ENCODE results near the gene DHCR7. TPM values are rescaled to one million over a fixed set of nuclear protein-coding genes. Genes with fewer than 3 reads are reported as not detected.
A peak's percentile ranks its signal among the peaks of the same experiment; 100 is the strongest.

DHCR7 gene
- polyA plus RNA-seq, 1 of the 3 experiments (the other 2 are of a cell fraction), result 21.4 TPM

- H3K4me1 ChIP-seq (ENCODE audit: control insufficient read depth in 1 of 2, insufficient read depth in 2 of 2, low read depth in 1 of 2, low read length in 1 of 2), result peaks cover 4 to 23% of the 10 kb centered on the region in 2 experiments; a peak in 3 of 4 replicates
- H3F3A ChIP-seq (replicated peaks; ENCODE audit: insufficient read depth), result peaks cover 12% of the 10 kb centered on the region
- ChIA-PET POLR2A (no interaction called here), CTCF (interaction anchor here (2.3 kb wide), 1 partner anchor 132 kb away, joined by 9 read pairs; no protein-coding TSS in a partner anchor)
- no peaks in the 10 kb centered on the region for H3K9me2 ChIP-seq
- H3K36me3 ChIP-seq (replicated peaks in 1 of 2; ENCODE audit: control insufficient read depth in 1 of 2, insufficient read depth in 2 of 2, low read length in 1 of 2), result peaks cover 7 to 22% of the 10 kb centered on the region in 2 experiments
- WGBS (ENCODE audit: low lambda C conversion rate), result 15% methylated on average over 12 of the region's 31 CpGs
- peaks cover 4% of the 10 kb centered on the region; the same call in 1 of the 2 replicates for H3K79me2 ChIP-seq (ENCODE audit: insufficient read depth)
- H2AFZ ChIP-seq (ENCODE audit: low read depth), result peak overlapping the region; percentile 99
- H4K20me1 ChIP-seq (ENCODE audit: insufficient read depth), result no peaks in the 10 kb centered on the region
- H3K9me3 ChIP-seq, result peaks cover 8% of the 10 kb centered on the region; the same call in 1 of the 2 replicates
- H3K4me3 ChIP-seq (ENCODE audit: low read depth in 2 of 2, low read length in 1 of 2), result peak overlapping the region; percentile 89 to 92
- H3K27ac ChIP-seq (ENCODE audit: low read depth in 2 of 2, low read length in 1 of 2), result peak overlapping the region in 1 of 2 experiments; percentile 88; a peak in 1 of 4 replicates
- TF ChIP-seq NRF1 (IDR thresholded peaks at IDR 0.05; ENCODE audit: low read depth, low read length) (no peak), PBX3 (IDR thresholded peaks at IDR 0.05) (no peak), TAF1 (IDR thresholded peaks at IDR 0.05; ENCODE audit: borderline replicate concordance, low read depth, low read length) (no peak), NFIC (IDR thresholded peaks at IDR 0.05; ENCODE audit: borderline replicate concordance) (no peak), ELF1 (IDR thresholded peaks at IDR 0.05) (no peak), POLR2AphosphoS5 (IDR thresholded peaks at IDR 0.05; ENCODE audit: low read depth, low read length) (no peak), MXI1 (IDR thresholded peaks at IDR 0.05; ENCODE audit: low read depth, low read length) (no peak), GABPA (IDR thresholded peaks at IDR 0.05; ENCODE audit: low read depth) (no peak), EZH2phosphoT487 (IDR thresholded peaks at IDR 0.05; ENCODE audit: borderline replicate concordance, low read depth) (no peak)
- TF ChIP-seq, protein P1, sequence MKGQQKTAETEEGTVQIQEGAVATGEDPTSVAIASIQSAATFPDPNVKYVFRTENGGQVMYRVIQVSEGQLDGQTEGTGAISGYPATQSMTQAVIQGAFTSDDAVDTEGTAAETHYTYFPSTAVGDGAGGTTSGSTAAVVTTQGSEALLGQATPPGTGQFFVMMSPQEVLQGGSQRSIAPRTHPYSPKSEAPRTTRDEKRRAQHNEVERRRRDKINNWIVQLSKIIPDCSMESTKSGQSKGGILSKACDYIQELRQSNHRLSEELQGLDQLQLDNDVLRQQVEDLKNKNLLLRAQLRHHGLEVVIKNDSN (IDR thresholded peaks at IDR 0.05; ENCODE audit: borderline replicate concordance, low read depth), result no peak
- TF ChIP-seq, protein P2, sequence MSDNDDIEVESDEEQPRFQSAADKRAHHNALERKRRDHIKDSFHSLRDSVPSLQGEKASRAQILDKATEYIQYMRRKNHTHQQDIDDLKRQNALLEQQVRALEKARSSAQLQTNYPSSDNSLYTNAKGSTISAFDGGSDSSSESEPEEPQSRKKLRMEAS (IDR thresholded peaks at IDR 0.05; ENCODE audit: low read depth), result no peak
- TF ChIP-seq, protein P3, sequence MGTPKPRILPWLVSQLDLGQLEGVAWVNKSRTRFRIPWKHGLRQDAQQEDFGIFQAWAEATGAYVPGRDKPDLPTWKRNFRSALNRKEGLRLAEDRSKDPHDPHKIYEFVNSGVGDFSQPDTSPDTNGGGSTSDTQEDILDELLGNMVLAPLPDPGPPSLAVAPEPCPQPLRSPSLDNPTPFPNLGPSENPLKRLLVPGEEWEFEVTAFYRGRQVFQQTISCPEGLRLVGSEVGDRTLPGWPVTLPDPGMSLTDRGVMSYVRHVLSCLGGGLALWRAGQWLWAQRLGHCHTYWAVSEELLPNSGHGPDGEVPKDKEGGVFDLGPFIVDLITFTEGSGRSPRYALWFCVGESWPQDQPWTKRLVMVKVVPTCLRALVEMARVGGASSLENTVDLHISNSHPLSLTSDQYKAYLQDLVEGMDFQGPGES (IDR thresholded peaks at IDR 0.05; ENCODE audit: low read depth, low read length), result no peak
- TF ChIP-seq, protein P4, sequence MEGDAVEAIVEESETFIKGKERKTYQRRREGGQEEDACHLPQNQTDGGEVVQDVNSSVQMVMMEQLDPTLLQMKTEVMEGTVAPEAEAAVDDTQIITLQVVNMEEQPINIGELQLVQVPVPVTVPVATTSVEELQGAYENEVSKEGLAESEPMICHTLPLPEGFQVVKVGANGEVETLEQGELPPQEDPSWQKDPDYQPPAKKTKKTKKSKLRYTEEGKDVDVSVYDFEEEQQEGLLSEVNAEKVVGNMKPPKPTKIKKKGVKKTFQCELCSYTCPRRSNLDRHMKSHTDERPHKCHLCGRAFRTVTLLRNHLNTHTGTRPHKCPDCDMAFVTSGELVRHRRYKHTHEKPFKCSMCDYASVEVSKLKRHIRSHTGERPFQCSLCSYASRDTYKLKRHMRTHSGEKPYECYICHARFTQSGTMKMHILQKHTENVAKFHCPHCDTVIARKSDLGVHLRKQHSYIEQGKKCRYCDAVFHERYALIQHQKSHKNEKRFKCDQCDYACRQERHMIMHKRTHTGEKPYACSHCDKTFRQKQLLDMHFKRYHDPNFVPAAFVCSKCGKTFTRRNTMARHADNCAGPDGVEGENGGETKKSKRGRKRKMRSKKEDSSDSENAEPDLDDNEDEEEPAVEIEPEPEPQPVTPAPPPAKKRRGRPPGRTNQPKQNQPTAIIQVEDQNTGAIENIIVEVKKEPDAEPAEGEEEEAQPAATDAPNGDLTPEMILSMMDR (IDR thresholded peaks at IDR 0.05), result no peak
- H3K9ac ChIP-seq, result no peak overlapping the region
- peak overlapping the region; percentile 99 for H3K4me2 ChIP-seq
- H3K27me3 ChIP-seq (ENCODE audit: insufficient read depth), result no peaks in the 10 kb centered on the region
- peak; percentile 79 for DNase-seq
These were observed 369 bp downstream of the DHCR7 start for GRCh38 chr11:71447791-71448256.
